Fibroblast of the aortic adventitia (primary cell): Measurements from ENCODE around the gene EID3. TPM values are rescaled to one million over a fixed set of nuclear protein-coding genes. Genes with fewer than 3 reads are reported as not detected.

ENCODE experiments used
- DNase-seq: peaks from one replicate; pipeline ENCODE4 v3.0.0-alpha.2; 2010; ENCODE audit warnings: low read depth
- H3K4me3 ChIP-seq: 2 replicates; pipeline ENCODE4 v1.5.1; 2011; ENCODE audit warnings: low read depth, mild to moderate bottlenecking, control low read depth, low read length, moderate library complexity
- CTCF ChIP-seq: IDR thresholded peaks from 2 replicates; pipeline ENCODE4 v1.5.1; 2011; ENCODE audit warnings: mild to moderate bottlenecking, low read length, control low read depth, inconsistent platforms; ENCODE audit not compliant: insufficient read depth
- total RNA-seq: library from RNA; depleted of rRNA; stranded (reverse); fragments of >200 nt; gene quantifications from 2 replicates; pipeline ENCODE4 v1.2.3, GENCODE V29; 2012; ENCODE audit warnings: low replicate concordance

The EID3 gene
- total RNA-seq, 1 donor = 14.9 TPM

GRCh38 chr12:104280717-104281458 is 22.7 kb upstream of the EID3 start:
- TF ChIP-seq CTCF = no peak
- H3K4me3 ChIP-seq = peak overlapping the region; percentile 45
- DNase-seq = peak; percentile 97

GRCh38 chr12:104281636-104282035 is 21.9 kb upstream of the EID3 start:
- peak; percentile 65 for DNase-seq
- no peak for TF ChIP-seq CTCF
- H3K4me3 ChIP-seq = no peak overlapping the region

GRCh38 chr12:104282109-104282508 is 21.4 kb upstream of the EID3 start:
- peak; percentile 79 for DNase-seq
- H3K4me3 ChIP-seq = no peak overlapping the region
- TF ChIP-seq CTCF = no peak

GRCh38 chr12:104285740-104286515 is 17.6 kb upstream of the EID3 start:
- no peak for TF ChIP-seq CTCF
- H3K4me3 ChIP-seq = peak overlapping the region; percentile 97
- DNase-seq = peak; percentile 54

GRCh38 chr12:104286516-104287482 is 16.7 kb upstream of the EID3 start:
- no peak for TF ChIP-seq CTCF
- H3K4me3 ChIP-seq = peak overlapping the region; percentile 97
- peak; percentile 99 for DNase-seq

- H3K4me3 ChIP-seq = peak overlapping the region; percentile 97
- DNase-seq = peak; percentile 76
- TF ChIP-seq CTCF = no peak
Measured at GRCh38 chr12:104288635-104289274, 14.8 kb upstream of the EID3 start.
